Measurements from ENCODE around the gene DENND1B.

The DENND1B gene, protein sequence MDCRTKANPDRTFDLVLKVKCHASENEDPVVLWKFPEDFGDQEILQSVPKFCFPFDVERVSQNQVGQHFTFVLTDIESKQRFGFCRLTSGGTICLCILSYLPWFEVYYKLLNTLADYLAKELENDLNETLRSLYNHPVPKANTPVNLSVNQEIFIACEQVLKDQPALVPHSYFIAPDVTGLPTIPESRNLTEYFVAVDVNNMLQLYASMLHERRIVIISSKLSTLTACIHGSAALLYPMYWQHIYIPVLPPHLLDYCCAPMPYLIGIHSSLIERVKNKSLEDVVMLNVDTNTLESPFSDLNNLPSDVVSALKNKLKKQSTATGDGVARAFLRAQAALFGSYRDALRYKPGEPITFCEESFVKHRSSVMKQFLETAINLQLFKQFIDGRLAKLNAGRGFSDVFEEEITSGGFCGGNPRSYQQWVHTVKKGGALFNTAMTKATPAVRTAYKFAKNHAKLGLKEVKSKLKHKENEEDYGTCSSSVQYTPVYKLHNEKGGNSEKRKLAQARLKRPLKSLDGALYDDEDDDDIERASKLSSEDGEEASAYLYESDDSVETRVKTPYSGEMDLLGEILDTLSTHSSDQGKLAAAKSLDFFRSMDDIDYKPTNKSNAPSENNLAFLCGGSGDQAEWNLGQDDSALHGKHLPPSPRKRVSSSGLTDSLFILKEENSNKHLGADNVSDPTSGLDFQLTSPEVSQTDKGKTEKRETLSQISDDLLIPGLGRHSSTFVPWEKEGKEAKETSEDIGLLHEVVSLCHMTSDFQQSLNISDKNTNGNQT

GRCh38 chr1:197775282-197776262 is at the start of gene DENND1B:
TSS of gene DENND1B (minus strand) at chr1:197775480. CDS start at chr1:197775155, 325 bp downstream.
- TF ChIP-seq, protein P1, sequence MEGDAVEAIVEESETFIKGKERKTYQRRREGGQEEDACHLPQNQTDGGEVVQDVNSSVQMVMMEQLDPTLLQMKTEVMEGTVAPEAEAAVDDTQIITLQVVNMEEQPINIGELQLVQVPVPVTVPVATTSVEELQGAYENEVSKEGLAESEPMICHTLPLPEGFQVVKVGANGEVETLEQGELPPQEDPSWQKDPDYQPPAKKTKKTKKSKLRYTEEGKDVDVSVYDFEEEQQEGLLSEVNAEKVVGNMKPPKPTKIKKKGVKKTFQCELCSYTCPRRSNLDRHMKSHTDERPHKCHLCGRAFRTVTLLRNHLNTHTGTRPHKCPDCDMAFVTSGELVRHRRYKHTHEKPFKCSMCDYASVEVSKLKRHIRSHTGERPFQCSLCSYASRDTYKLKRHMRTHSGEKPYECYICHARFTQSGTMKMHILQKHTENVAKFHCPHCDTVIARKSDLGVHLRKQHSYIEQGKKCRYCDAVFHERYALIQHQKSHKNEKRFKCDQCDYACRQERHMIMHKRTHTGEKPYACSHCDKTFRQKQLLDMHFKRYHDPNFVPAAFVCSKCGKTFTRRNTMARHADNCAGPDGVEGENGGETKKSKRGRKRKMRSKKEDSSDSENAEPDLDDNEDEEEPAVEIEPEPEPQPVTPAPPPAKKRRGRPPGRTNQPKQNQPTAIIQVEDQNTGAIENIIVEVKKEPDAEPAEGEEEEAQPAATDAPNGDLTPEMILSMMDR (IDR thresholded peaks at IDR 0.05; ENCODE audit: insufficient read depth, low read depth, low read length, missing control alignments): no peak
- peak within 1 kb of the TSS; percentile 66 for H3K4me3 ChIP-seq (ENCODE audit: low read length)
- peak; percentile 82 for DNase-seq (ENCODE audit: low read depth)

- no peak overlapping the region for H3K4me3 ChIP-seq (ENCODE audit: low read length)
- TF ChIP-seq, protein P1 (IDR thresholded peaks at IDR 0.05; ENCODE audit: insufficient read depth, low read depth, low read length, missing control alignments): no peak
- no peak for DNase-seq (ENCODE audit: low read depth)
Measured at GRCh38 chr1:197814306-197814705, 39.0 kb upstream of the DENND1B start.

GRCh38 chr1:197813741-197814140 is 38.5 kb upstream of the DENND1B start:
- TF ChIP-seq, protein P1 (IDR thresholded peaks at IDR 0.05; ENCODE audit: insufficient read depth, low read depth, low read length, missing control alignments): no peak
- H3K4me3 ChIP-seq (ENCODE audit: low read length): no peak overlapping the region
- no peak for DNase-seq (ENCODE audit: low read depth)

- no peak overlapping the region for H3K4me3 ChIP-seq (ENCODE audit: low read length)
- peak; percentile 16 for DNase-seq (ENCODE audit: low read depth)
- TF ChIP-seq, protein P1 (IDR thresholded peaks at IDR 0.05; ENCODE audit: insufficient read depth, low read depth, low read length, missing control alignments): no peak
Measured at GRCh38 chr1:197811769-197812168, 36.5 kb upstream of the DENND1B start.

DNA sequence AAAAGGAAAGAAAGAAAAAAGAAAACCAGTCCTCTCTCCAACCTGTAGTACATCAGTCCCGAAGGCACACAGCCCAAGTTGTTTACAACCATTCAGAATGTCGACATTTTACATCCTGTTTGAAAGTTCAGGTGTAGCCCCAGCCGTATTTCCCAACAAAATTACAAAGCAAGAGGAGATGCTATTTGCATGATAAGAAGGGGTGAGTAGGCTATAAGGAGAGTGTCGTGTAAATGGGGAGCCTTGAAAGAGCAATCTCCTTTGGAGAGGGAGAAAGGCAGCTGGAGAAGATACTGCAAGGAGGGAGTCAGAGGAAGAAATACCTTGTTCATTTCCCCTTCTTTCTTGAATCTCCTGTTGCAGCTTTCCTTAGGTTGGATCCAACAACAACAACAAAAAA is 35.5 kb upstream of the DENND1B start:
- no peak for DNase-seq (ENCODE audit: low read depth)
- TF ChIP-seq, protein P1 (IDR thresholded peaks at IDR 0.05; ENCODE audit: insufficient read depth, low read depth, low read length, missing control alignments): no peak
- no peak overlapping the region for H3K4me3 ChIP-seq (ENCODE audit: low read length)

GRCh38 chr1:197808880-197809279 is 33.6 kb upstream of the DENND1B start:
- TF ChIP-seq, protein P1 (IDR thresholded peaks at IDR 0.05; ENCODE audit: insufficient read depth, low read depth, low read length, missing control alignments): no peak
- no peak for DNase-seq (ENCODE audit: low read depth)
- H3K4me3 ChIP-seq (ENCODE audit: low read length): no peak overlapping the region
